Measurements from ENCODE around the gene ANO7. TPM values are rescaled to one million over a fixed set of nuclear protein-coding genes. Genes with fewer than 3 reads are reported as not detected.
"Not testable (repeated sequence)": the region's sequence is repeated elsewhere in the genome, so short reads cannot be mapped to it uniquely, and the experiment has no call there.

Gene ANO7
- total RNA-seq, 1 donor from 2014 or later = 3.4 TPM

DNA sequence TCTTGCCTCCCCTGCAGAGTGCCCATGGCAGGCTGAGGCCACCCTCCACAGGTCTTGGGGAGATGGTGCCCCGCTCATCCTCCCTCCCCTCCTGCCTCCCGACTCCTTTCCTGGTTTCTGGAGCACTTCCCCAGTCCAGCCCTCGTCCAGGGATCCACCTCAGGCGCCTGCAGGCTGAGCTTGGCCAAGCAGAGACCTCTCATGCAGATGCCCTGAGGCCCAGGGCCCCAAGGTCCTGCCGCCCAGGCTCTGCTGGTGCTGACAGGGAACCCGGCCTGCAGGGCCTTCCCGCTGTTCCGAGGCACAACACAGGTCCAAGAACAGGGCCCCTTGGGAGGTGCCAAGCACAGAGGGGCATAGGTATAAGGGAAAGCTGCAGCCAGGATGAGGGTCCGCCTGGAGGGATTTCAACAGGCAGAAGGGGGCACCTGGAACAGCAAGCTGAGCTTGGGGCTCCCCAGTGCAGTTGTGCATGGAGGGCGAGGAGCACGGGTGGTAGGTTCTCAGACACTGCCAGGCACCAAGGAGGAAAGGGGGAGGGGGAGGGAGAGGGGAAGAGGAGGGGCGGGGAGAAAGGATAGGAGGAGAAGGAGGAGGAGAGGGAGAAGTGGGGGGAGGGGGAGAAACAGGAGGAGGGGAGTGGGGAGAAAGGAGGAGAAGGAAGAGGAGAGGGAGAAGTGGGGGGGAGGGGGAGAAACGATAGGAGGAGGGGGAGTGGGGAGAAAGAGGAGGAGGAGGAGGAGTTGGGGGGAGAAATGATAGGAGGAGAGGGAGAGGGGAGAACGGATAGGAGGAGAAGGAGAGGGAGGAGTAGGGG is 1.2 kb upstream of the ANO7 start:
- intact Hi-C loops (cut with DNase I) = no loop called here
- DNase-seq (ENCODE audit: low spot score) = no peak

DNA sequence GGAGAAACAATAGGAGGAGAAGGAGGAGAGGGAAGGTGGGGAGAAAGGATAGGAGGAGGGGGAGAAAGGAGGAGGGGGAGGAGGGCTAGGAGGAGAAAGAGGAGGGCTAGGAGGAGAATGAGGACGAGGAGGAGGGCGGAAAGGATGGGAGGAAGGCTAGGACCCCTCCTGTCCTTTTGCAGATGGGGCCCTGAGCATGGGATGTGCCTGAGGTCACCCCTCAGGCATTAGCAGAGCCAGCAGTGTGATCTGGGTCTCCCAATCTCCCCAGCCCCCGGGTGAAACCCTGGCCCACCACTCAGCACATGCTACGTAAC is 601 bp upstream of the ANO7 start:
- intact Hi-C loops (cut with DNase I) = no loop called here

GRCh38 chr2:241189093-241189855 is 797 bp downstream of the ANO7 start:
- intact Hi-C loops (cut with DNase I) = no loop called here
- no peak for DNase-seq (ENCODE audit: low spot score)

More for the DNA sequence above, 601 bp upstream of the ANO7 start:
- DNase-seq (ENCODE audit: low spot score) = no peak

DNA sequence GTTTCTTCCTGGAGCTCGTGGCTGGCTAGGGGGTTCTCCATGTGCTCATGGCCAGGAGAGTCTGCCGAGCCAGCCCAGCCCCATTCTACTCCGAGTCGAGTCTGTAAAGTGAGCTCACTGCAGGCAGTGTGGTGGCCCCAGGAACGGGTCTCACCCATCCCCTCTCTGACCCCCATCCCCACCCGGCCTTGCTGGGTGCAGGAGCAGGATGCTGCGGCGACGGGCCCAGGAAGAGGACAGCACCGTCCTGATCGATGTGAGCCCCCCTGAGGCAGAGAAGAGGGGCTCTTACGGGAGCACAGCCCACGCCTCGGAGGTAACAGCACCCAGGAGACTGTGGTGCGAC is 1.4 kb downstream of the ANO7 start:
- no peak for DNase-seq (ENCODE audit: low spot score)
- intact Hi-C loops (cut with DNase I) = no loop called here

DNA sequence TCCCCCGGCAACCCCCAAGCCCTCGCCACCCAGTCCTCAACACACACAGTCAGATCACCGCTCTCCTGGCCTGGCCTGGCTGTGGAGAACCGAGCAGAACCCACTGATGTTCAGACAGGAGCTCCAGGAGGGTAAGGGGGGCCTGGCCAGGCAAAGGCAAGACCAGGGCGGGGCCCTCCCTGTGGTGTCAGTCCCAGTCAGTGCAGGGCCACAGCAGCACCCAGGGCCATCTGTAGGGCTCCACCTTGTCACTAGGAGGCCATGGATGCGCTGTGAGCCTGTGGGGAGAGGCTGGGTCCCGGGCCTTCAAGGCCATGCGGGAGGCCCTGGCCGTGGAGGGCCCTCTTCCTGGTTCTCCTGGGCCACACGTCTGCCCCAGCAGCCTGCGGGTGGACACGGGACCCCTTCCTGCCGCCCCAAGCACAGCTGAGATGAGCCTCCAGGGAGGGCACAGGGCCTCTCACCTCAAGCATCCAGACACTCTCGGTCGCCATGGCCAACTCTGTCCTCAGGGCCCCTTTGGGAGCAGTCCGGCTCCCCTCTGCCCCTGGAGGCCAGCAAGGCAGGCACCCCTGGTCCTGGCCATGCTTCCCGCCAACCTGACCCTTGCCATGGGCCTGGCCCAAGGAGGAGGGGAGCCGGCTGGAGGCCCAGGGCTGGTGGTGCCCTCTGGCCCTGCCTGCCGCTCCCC is 2.0 kb downstream of the ANO7 start:
- intact Hi-C loops (cut with DNase I) = no loop called here
- no peak for DNase-seq (ENCODE audit: low spot score)

DNA sequence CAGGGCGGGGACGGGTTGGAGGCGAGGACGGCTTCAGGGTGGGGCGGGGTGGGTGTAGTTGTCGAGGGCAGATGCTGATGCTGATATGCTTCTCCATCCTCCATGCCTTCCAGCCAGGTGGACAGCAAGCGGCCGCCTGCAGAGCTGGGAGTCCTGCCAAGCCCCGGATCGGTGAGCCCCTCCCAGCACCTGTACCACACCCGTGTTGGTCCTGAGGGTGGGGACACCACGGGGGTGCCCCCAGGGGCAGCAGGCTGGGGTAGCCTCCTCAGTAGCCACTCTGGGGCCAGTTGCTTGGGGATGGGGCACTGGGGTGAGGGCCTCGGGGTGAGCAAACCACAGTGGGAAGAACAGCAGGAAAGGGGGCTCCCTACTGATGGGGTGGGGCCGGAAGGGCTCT is 2.6 kb downstream of the ANO7 start:
- no peak for DNase-seq (ENCODE audit: low spot score)
- intact Hi-C loops (cut with DNase I) = no loop called here

- intact Hi-C loops (cut with DNase I) = no loop called here
- DNase-seq (ENCODE audit: low spot score) = no peak
Observed at GRCh38 chr2:241193271-241193670, 4.8 kb downstream of the ANO7 start.

GRCh38 chr2:241194811-241195210 is 6.3 kb downstream of the ANO7 start:
- DNase-seq (ENCODE audit: low spot score) = no peak
- intact Hi-C loops (cut with DNase I) = no loop called here

DNA sequence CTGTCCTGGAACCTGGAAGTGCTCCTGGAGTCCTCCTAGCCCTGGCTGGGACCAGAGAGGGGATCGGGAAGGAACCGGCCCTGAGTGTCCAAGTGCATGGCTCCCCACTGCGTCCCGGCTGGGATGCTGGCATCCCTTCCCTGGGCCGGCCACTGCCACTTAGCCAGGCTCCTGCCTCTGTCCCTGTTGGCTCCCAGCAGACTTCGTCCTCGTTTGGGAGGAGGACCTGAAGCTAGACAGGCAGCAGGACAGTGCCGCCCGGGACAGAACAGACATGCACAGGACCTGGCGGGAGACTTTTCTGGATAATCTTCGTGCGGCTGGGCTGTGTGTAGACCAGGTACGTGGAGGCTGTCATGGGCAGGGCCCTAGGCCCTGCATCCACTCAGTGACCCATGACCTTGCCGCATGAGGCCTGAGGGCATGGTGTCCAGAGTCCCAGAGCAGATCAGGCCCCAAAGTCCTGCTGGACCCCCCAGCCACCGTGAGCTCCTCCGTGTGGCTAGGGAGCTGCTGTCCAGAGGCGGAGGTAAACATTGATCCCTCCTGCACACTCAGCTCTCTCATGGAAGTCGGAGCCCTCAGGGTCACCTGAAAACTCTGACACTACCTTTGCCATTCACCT is 7.1 kb downstream of the ANO7 start:
- intact Hi-C loops (cut with DNase I) = no loop called here
- no peak for DNase-seq (ENCODE audit: low spot score)

- DNase-seq (ENCODE audit: low spot score); intact Hi-C loops (cut with DNase I): not testable (repeated sequence)
Observed at GRCh38 chr2:241197246-241197645, 8.8 kb downstream of the ANO7 start.

DNA sequence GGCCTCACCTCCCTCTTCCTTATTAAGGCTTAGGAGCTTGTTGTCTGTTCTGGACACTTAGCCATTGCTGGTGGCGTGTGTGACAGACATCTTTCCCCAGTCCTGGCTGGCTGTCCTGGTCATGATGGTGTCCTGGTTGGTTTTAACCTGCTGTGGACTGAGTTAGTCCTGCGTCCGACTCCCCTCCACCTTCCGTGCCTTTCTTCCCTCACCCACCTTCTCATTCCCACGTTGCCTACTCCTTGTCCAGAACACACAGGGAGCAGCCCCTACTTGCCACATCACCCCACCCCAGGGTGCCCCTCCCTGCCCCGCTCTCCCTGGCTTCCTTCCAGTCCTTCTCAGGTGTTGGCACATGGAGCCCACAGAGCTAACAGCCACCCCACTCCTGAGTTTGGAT is 9.5 kb downstream of the ANO7 start:
- DNase-seq (ENCODE audit: low spot score) = no peak
- intact Hi-C loops (cut with DNase I) = no loop called here

DNA sequence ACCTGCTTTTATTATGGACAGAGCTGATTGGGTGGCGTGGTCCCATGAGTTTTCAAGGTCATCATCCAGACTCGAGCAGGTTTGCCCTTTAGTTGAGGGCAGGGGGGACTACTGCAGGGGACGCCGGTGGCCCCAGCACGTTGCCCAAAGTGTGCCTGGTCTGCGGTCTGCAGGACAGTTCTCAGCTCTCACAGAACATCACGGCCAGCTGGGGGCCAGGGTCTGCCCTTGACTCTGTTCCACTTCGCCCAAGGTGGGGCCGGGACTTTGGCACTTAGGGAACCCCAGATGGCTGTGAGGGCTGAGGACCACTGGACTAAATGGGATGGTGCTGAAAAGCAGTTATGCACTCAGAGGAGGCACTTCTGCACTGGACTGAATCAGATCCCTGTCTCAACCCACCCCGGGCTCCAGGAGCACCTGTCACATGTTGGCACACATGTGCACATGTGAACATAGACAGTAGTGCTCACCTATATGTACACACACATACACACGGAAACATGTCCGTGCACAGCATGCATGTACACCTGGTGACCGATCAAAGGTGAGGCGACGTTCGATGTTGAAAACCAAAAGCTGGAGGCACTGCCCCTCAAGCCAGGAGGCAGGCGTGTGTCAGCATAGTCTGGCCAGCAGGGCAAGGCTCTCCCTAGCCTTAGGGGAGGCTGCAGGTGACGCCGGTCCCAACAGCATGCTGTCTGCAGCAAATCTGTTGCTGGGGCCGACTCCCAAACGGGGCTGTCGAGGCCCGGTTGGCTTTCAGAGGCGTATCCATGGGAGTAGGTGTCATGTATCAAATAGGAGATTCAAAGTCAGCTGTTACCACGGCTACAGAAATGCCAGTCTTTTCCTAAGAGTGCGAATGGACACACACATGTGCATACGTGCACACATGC is 10.2 kb downstream of the ANO7 start:
- DNase-seq (ENCODE audit: low spot score) = no peak
- intact Hi-C loops (cut with DNase I) = no loop called here

DNA sequence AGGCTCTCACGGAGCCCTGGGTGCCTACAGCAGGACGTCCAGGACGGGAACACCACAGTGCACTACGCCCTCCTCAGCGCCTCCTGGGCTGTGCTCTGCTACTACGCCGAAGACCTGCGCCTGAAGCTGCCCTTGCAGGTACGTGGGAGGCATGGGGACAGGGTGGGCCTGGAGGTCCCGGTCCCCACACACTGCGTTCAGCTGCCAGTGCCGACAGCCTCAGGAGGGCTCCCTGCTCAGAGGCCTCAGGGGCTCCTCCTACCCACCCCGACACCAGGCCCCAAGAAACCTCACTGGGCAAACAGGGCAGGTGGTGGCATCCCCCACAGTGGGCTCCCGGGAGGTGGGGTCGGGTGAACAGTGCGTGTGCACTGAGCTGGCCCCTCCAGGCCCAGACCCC is 10.8 kb downstream of the ANO7 start:
- intact Hi-C loops (cut with DNase I) = no loop called here
- DNase-seq (ENCODE audit: low spot score) = no peak

GRCh38 chr2:241199897-241200821 is 11.7 kb downstream of the ANO7 start:
- intact Hi-C loops (cut with DNase I) = no loop called here
- DNase-seq (ENCODE audit: low spot score) = no peak

- no peak for DNase-seq (ENCODE audit: low spot score)
- intact Hi-C loops (cut with DNase I) = no loop called here
Observed at GRCh38 chr2:241200822-241201395, 12.4 kb downstream of the ANO7 start.

GRCh38 chr2:241201445-241202267 is 13.2 kb downstream of the ANO7 start:
- no peak for DNase-seq (ENCODE audit: low spot score)
- intact Hi-C loops (cut with DNase I) = no loop called here

GRCh38 chr2:241202268-241202585 is 13.8 kb downstream of the ANO7 start:
- no peak for DNase-seq (ENCODE audit: low spot score)
- intact Hi-C loops (cut with DNase I) = no loop called here

Data from cardiac septum (tissue), 1 donor.